Retina (tissue), 1 donor: ENCODE data around the gene ZSCAN18.

Source experiments
- DNase-seq: peaks from one replicate; pipeline ENCODE4 v3.0.0-alpha.2; 2016

ZSCAN18 gene

DNA sequence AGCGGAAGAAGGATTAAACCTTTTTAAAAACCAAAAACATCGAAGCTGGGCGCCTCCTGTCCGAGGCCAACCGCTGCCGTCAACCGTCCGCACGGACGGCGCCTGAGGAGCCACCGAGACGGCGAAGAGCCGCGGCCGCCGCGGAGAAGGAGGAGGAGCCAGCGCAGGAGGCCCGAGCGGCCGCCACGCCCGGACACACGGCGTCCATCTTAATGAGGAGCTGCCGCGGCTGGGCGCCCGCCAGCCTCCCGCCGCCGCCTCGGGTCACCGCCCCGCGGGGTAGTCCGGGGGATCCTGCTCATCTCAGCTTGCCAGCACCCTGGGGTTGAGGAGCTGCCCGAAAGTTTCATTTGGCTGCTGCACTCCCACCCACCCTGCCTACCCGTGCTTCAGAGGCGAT is 53.6 kb downstream of the ZSCAN18 start:
- no peak for DNase-seq

DNA sequence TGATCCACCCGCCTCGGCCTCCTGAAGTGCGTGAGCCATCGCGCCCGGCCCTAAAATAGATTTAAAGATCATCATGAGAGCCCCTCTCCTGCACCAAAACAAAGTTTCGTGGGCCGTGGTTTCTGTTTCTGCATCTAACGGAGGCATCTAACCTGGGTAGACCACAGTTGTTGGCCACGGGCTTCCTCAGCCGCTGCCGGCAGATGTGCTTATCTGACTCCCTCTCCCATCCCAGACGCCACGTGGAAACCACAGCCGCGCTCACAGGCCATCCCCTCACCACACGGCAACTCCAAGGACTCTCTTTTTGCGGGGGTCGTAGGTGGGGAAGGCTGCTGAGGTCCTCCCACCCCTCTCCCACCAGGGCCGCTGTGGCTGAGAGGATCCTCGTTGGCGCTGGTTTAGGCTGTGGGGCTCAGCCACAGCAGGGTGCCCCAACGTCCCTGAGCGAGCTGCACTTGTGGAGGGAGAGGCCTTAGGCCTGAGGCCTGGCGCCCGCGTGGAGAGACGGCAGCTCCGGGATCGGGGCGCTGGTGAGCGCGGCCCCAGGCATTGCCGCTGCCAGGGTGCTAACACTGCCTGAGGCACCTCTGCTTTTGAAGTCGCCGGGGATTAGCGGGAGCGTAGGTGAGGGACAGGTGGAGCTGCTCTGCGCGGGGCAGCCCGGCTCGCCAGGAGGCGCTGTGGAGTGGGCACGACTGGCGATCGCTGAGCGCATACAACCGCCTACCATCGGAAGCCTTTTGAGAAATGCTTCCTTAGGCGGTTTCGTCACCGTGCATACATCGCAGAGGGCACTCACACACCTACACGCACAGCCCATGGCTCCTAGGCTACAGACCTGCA is 55.3 kb downstream of the ZSCAN18 start:
- DNase-seq = no peak

DNA sequence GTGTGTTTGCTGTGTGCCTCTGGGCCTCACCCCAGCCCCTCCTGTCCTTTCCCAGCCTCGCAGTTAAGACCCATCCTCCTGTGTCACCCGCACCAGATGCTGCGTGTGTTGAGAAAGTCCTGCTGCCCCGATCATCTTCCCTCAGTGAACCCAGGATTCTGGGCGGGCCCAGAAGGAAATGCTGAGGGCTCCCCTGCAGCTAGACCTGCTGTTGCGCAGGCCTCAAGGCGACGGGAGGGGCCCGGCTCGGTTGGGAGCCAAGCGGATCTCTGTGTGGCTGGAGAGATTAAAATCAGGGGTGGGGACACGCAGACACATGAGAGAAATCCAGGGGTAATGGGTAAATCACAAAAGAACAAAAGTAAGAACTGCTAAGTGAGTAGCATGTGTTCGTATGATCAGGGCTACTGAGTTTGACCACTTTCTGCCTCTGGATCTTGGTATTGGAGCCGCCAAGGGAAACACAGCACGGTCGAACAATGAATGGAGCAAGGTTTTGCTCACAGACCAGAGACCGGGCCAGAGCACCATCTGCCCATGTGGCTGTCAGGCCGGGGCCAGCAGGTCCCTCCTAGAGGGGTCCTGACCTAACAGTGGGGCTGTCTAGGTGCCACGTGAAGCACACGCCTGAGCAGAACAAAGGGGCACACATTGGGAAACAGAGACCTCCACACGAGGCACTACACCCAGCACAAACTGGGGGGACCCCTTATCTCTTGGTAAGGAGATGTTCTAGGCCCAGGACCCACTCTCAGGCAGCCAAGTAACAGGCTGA is 57.1 kb downstream of the ZSCAN18 start:
- no peak for DNase-seq

DNA sequence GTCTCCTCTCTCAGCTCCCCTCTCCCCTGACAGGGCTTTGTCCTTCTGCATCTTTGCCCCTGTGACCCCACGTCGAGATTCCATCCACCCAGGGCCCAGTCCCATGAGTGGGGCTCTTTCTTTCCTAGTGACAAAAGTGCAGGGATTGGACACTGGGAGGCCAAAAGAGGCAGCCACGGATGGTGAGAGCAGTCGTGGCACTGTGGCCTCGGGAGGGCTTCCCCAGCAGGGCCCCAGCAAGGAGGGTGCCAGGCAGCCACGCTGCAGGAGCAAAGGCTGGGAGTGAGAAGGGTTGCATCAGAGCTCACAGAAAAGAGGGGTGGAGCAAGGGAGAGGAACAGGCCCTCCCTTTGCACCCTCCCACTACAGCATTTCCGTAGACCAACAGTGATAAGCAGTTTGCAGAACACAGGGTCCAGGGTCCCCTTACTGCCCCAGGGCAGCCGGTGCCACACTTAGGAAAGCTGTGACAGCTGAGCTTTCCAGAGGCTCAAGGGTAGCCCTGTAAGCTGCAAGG is 59.3 kb downstream of the ZSCAN18 start:
- DNase-seq = peak; percentile 68

DNA sequence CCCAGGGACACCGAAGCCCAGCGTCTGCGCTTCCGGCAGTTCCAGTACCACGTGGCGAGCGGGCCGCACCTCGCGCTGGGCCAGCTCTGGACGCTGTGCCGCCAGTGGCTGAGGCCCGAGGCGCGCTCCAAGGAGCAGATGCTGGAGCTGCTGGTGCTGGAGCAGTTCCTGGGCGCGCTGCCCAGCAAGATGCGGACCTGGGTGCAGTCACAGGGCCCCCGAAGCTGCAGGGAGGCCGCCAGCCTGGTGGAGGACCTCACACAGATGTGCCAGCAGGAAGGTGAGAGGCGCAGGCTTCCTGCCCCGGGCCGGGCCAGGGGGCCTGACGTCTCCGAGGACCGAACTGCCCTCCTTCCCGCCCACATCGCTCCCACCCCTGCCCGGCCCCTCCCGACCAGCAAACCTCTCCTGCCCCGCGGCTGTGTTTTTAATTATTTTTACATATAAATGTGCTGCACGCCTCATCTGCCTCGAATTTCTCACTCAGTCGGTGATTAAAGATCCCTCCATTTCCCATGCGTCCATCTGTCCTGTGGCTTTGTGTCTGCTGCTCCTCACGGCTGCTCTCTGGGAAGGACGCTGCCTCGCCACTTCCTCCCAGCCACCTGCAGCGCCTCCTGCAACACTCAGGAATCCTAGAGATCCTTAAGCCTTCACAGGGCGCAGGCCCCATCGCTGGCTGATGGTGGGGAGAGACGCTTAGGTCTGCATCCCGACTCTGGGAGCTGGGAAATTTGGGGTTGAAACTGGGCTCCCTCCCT is 59.9 kb downstream of the ZSCAN18 start:
- DNase-seq = peak; percentile 48

DNA sequence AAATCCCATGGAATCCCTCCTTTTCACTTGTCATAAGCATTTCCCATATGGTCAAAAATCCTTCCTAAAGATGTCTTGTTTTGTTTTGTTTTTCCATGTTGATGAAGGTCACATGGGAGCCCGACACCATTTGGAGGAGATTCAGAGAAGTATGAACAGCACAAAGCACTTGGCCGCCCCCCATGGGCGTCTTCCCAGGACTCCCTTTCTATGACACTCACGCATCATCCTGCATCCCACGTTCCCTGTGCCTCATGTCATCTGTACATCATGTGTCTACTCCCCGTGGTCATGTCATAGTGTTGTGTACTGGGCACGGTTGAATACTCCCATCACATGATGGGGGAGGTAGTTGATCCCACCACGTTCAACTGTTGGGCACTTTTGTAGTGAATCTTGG is 62.2 kb downstream of the ZSCAN18 start:
- no peak for DNase-seq

DNA sequence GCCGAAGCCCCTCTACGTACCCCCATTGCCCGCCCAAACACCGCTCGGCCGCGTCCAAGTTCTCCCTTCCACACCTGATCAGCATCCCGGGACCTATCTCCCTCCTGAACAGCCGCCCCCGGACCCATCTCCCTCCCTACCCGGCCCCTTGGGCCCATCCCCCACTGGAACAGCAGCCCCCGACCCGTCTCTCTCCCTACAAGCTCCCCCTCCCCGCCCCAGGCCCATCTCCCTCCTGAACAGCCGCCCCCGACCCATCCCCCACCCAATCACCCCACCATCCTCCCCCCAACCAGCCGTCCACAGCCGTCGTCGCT is 63.6 kb downstream of the ZSCAN18 start:
- no peak for DNase-seq
